Stimulated activated CD4-positive, alpha-beta T cell treated with anti-CD3 and anti-CD28 coated beads, Interleukin-1b, Interleukin-23, amount 100 ng/mL, for 1 hour (primary cell): ENCODE data around the gene FNIP2.
"Not testable (repeated sequence)": the region's sequence is repeated elsewhere in the genome, so short reads cannot be mapped to it uniquely, and the experiment has no call there.

ENCODE experiments used
- DNase-seq, 2 donors: peaks; one replicate each; pipeline ENCODE4 v3.0.0-alpha.2; 2020; ENCODE audit warnings: low read depth in 2 of 2

Gene FNIP2

DNA sequence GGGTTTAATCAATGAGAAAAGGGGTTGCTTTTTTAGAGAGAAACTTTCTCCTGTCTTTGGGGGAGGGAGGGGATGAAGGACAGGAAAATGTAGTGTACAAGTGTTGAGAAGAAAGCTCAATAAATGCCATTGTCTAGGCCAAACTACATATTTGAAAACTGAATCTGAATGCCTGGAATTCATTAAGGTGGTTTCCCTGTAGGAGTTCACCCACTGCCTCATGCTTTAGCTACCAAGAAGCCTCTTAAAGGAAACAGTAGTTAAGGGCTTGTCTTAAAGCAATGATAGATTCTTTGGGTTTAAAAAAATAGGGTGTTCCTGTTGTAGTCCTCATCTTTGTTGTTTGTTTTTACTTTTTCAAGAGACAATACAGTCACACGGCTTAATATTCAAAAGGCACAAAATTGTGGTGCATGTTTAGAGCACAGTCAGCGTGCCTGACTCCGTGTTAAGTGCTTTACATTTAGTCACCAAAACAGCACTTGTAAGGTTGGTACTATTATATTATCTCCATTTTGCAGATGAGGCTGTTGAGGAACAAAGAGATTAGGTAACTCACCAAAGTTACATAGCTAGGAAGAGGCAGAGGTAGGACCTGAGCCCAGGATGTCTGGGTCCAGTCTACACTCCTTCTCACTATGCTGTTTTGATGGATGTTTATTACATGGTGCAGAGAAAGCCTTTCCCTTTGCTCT lies 46.0 kb downstream of the FNIP2 start:
- DNase-seq = no peak

GRCh38 chr4:158816955-158817354 lies 48.1 kb downstream of the FNIP2 start:
- DNase-seq = no peak

- no peak for DNase-seq
Observed at GRCh38 chr4:158817562-158818296, 48.9 kb downstream of the FNIP2 start.

GRCh38 chr4:158818560-158819140 lies 49.8 kb downstream of the FNIP2 start:
- DNase-seq = no peak

DNA sequence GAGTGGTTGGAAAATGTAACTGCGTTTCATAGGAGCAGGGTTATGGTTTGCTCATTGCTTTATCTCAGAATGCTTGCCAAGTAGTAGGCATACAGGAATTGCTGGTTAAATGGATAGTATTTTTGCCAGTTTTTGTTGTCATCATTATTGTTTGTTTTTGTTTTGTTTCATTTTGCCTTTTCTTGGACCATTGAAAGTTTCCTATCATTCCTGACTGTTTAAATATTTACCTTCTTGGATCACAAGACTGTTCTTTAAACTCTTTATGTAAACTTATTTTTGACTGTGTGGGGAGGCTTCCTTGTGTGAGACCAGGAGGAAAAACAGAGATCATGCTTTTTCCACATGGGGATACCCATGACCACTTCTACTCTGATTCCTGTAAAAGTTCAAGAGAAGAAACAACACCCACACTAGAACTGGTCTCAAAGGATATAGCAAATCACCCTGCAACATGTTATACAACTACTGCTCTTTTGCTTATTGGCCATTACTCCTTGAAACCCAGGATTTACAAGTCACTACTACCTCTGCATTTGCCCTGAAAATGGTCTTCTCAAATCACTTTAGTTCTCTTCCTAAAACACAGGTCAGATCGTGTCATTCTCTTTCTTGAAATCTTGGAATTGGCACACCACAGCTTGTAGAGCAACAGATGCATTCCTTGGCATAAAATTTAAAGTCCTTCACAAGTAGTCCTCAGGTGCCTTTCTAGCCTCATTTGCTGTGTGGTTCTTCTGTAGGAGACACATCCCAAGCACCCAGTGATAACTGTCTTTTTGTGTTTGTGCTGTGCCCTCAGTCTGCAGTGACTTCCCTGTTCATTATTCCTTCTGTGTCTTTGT lies 51.3 kb downstream of the FNIP2 start:
- no peak for DNase-seq

- DNase-seq = no peak
Observed at GRCh38 chr4:158821228-158821971, 52.6 kb downstream of the FNIP2 start.

DNA sequence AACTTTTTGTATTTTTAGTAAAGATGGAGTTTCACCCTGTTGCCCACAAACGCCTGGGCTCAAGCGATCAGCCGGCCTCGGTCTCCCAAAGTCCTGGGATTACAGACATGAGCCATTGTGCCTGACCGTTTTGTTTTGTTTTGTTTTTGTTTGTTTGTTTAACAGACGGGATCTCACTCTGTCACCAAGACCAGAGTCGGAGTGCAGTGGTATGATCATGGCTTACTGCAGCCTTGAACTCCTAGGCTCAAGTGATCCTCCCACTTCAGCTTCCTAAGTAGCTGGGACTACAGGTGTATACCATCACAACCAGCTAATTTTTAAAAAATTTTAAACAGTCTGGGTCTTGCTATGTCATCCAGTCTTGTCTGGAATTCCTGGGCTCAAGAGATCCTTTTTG lies 53.5 kb downstream of the FNIP2 start:
- DNase-seq = no peak

DNA sequence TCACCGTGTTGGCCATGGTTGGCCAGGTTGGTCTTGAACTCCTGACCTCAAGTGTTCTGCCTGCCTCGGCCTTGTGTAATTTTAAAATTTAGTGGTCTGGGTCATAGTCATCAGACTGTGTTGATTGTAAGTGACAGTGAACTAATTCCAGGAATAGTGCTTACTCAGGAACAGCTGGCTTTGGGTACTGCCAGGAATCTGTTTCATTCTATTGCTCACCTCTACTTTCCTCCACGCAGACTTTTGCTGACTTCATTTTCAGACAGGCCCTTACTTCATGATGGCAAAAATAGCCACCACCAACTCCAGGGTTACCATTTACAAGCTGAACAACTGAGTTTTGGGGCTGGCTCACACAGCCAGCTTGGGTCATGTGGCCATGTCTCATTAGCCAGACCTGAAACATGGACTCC lies 54.6 kb downstream of the FNIP2 start:
- DNase-seq = no peak

GRCh38 chr4:158824425-158825274 lies 55.8 kb downstream of the FNIP2 start:
- no peak for DNase-seq

DNA sequence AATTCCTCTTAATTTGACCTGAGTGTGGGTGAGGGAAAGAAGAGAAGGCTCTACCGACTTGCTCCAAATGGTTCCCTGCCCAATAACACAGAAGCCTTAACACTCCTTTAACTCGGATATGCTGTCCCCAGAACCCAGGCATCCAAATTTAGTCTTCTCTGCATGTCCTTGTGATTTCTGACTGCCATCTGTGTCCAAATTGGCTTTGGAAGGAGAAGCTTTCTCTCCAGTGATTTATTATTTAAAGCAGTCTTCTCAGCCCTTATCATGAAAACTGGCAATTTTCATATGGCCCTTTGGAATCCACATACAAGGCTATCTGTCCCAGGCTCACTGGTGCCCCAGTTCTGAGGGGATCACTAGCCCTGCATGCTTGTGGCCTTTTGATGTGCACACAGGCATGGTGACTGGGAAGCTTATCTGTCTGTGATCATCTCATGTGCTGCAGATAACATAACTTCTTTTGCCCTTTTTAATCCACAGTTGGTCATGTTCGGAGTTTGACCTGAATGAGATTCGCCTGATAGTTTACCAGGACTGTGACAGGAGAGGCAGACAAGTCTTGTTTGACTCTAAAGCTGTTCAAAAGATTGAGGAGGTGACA lies 56.7 kb downstream of the FNIP2 start:
- DNase-seq = no peak

GRCh38 chr4:158826057-158826456 lies 57.2 kb downstream of the FNIP2 start:
- DNase-seq = no peak

GRCh38 chr4:158826882-158827281 lies 58.1 kb downstream of the FNIP2 start:
- DNase-seq = no peak

DNA sequence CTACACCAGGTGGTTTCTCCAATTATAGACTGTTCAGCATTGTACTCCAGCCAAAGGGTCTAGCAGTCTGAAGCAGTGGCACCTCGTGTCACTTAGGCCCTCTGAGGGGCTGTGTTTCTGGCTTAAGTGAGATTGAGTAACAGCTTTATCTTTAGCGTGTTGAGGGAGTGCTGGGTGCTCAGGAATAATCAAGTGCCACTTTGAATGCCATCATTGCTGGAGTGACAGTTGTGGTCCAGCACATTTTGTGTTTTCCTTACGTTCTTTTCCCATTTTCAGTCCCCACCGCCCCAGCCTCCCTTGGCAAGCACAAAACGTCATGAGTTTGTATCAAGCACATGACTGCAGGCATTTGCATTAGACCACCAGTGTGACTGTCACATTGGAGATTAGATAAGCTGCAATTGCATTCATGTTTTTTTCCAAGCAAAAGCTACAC lies 58.7 kb downstream of the FNIP2 start:
- DNase-seq = no peak

- DNase-seq = not testable (repeated sequence)
Observed at GRCh38 chr4:158828151-158828550, 59.3 kb downstream of the FNIP2 start.

- DNase-seq = no peak
Observed at GRCh38 chr4:158829254-158829653, 60.4 kb downstream of the FNIP2 start.

DNA sequence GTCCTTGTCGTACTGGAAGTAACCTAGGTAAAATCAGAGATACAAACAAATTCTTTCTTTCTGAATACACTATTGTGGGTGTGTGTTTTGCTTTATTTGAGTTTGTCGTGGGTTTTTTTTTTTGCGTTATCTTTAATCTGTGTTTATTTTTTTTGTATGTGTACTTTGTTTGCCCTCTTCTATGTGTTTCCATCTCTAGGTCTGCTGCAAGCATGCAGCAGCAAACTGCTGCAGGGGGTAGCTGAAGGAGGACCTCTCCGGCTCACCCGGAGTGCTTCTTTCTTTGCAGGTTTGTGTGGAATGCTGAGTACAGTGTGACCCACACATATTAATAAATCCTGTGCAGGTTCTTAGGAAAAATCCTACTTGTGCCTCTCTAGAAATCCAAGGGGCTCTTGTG lies 64.8 kb downstream of the FNIP2 start:
- no peak for DNase-seq

GRCh38 chr4:158835226-158836001 lies 66.6 kb downstream of the FNIP2 start:
- DNase-seq = no peak

- DNase-seq = no peak
Observed at GRCh38 chr4:158836002-158836369, 67.2 kb downstream of the FNIP2 start.

DNA sequence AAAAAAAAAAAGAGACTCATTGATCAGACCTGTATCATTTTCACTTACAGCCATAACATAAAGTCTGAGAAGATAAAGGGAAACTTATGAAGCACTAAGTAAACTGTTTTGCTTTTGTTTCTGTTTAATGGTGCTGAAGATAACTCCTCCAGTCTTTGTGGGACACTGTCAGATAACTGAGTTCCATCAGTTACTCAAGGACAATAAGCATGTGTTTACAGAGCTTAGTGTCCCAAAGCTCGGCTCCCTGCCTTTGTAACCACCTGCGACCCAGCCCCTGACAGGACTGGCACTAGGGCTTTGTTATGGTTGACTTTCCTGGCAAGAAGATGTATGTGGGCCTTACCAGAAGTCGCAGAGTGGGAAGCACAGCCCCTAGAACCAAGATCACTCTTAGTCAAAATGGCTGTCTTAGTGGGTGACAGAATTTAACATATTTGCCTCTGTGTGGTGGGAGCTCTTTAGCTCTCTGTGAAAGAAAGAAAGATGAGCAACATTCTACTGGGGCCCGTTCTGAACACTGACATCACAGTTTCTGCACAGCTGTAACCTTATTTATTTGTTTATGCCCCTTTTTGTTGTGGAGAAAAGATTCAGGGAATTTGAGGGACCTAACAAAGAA lies 68.1 kb downstream of the FNIP2 start:
- DNase-seq = no peak
